ENCODE results near the gene RENBP. TPM values are rescaled to one million over a fixed set of nuclear protein-coding genes. Genes with fewer than 3 reads are reported as not detected.
A peak's percentile ranks its signal among the peaks of the same experiment; 100 is the strongest.

The RENBP gene
- total and polyA plus RNA-seq, 2 of the 13 experiments (the other 11 are each of a cell fraction or from before 2014, with no cell fraction given): 1.4 to 2.6 TPM

GRCh38 chrX:153971450-153972367, 27.3 kb upstream of the RENBP start, which contains the start of gene HCFC1 (continued):
- 0 out of 2 replicates have a peak, but pooled peaks have one; percentile 18 for TF ChIP-seq POGK (CRISPR knock-in tag; conservative IDR thresholded peaks at IDR 0.05)
- no peak for TF ChIP-seq ZNF513 (CRISPR knock-in tag; conservative IDR thresholded peaks at IDR 0.05)
- TF ChIP-seq HOXA5 (CRISPR knock-in tag; IDR thresholded peaks at IDR 0.05): no peak
- TF ChIP-seq ZNF468 (CRISPR knock-in tag; IDR thresholded peaks at IDR 0.05): no peak
- no peak; the same call in 1 of the 2 replicates for TF ChIP-seq TFDP2 (CRISPR knock-in tag; IDR thresholded peaks at IDR 0.05)
- TF ChIP-seq JUND (CRISPR knock-in tag; IDR thresholded peaks at IDR 0.05): no peak
- TF ChIP-seq HNF4A (CRISPR knock-in tag; IDR thresholded peaks at IDR 0.05): no peak
- TF ChIP-seq ONECUT2 (CRISPR knock-in tag; IDR thresholded peaks at IDR 0.05): no peak
- TF ChIP-seq MAF1 (CRISPR knock-in tag; IDR thresholded peaks at IDR 0.05; ENCODE audit: borderline replicate concordance): no peak
- TF ChIP-seq ZSCAN31 (CRISPR knock-in tag; IDR thresholded peaks at IDR 0.05; ENCODE audit: low read depth): no peak
- no peak for TF ChIP-seq RFXANK (CRISPR knock-in tag; IDR thresholded peaks at IDR 0.05)
- no peak for TF ChIP-seq ZNF709 (CRISPR knock-in tag; IDR thresholded peaks at IDR 0.05)
- no peak for TF ChIP-seq MLLT10 (CRISPR knock-in tag; IDR thresholded peaks at IDR 0.05)
- no peak for TF ChIP-seq NR2F1 (CRISPR knock-in tag; IDR thresholded peaks at IDR 0.05)
- no peak for TF ChIP-seq ARNT2 (CRISPR knock-in tag; IDR thresholded peaks at IDR 0.05; ENCODE audit: low read depth)
- TF ChIP-seq ZBED4 (CRISPR knock-in tag; IDR thresholded peaks at IDR 0.05; ENCODE audit: borderline replicate concordance): no peak
- no peak for TF ChIP-seq GMEB2 (CRISPR knock-in tag; IDR thresholded peaks at IDR 0.05; ENCODE audit: low read depth)
- TF ChIP-seq PLSCR1 (CRISPR knock-in tag; IDR thresholded peaks at IDR 0.05; ENCODE audit: borderline replicate concordance): no peak

Data from HepG2 (cell line).